HG03571 (cell line): ENCODE results near the gene B4GALT6.

Experiments used
- ATAC-seq: cut with Tn5 transposase; IDR thresholded peaks from one replicate; pipeline ENCODE4 v1.9.1; 2021; ENCODE audit not compliant: unreplicated experiment

Gene B4GALT6

GRCh38 chr18:31634331-31634713 is 50.1 kb downstream of the B4GALT6 start:
- peak; percentile 98 for ATAC-seq

- peak; percentile 17 for ATAC-seq
Observed at GRCh38 chr18:31633392-31634330, 50.7 kb downstream of the B4GALT6 start.

GRCh38 chr18:31632356-31632755 is 52.0 kb downstream of the B4GALT6 start:
- no peak for ATAC-seq

- ATAC-seq, result no peak
Observed at GRCh38 chr18:31631526-31631925, 52.9 kb downstream of the B4GALT6 start.

- ATAC-seq, result no peak
Observed at GRCh38 chr18:31630549-31630948, 53.8 kb downstream of the B4GALT6 start.

- no peak for ATAC-seq
Observed at GRCh38 chr18:31626409-31626808, 58.0 kb downstream of the B4GALT6 start.

- no peak for ATAC-seq
Observed at GRCh38 chr18:31624892-31625640, 59.3 kb downstream of the B4GALT6 start.

- no peak for ATAC-seq
Observed at GRCh38 chr18:31619291-31619690, 65.1 kb downstream of the B4GALT6 start.

GRCh38 chr18:31618801-31619200 is 65.6 kb downstream of the B4GALT6 start:
- no peak for ATAC-seq

- no peak for ATAC-seq
Observed at GRCh38 chr18:31617031-31617717, 67.2 kb downstream of the B4GALT6 start.

- ATAC-seq, result no peak
Observed at GRCh38 chr18:31616586-31616985, 67.8 kb downstream of the B4GALT6 start.

GRCh38 chr18:31614044-31614443 is 70.3 kb downstream of the B4GALT6 start:
- no peak for ATAC-seq

- ATAC-seq, result no peak
Observed at GRCh38 chr18:31612124-31612523, 72.3 kb downstream of the B4GALT6 start.

GRCh38 chr18:31611511-31611910 is 72.9 kb downstream of the B4GALT6 start:
- ATAC-seq, result no peak

- ATAC-seq, result no peak
Observed at GRCh38 chr18:31610286-31611205, 73.8 kb downstream of the B4GALT6 start.

GRCh38 chr18:31609886-31610285 is 74.5 kb downstream of the B4GALT6 start:
- no peak for ATAC-seq

- ATAC-seq, result no peak
Observed at GRCh38 chr18:31607384-31607783, 77.0 kb downstream of the B4GALT6 start.

GRCh38 chr18:31606265-31606664 is 78.1 kb downstream of the B4GALT6 start:
- no peak for ATAC-seq

- ATAC-seq, result no peak
Observed at GRCh38 chr18:31603315-31603714, 81.1 kb downstream of the B4GALT6 start.

GRCh38 chr18:31598021-31598805 is 86.2 kb downstream of the B4GALT6 start:
- ATAC-seq, result no peak
